Activated CD4-positive, alpha-beta T cell treated with anti-CD3 and anti-CD28 coated beads, Interleukin-2, amount 50 U/mL, for 24 hours (primary cell): ENCODE results near the gene KDELR1.

ENCODE experiments used
- DNase-seq, 2 donors: peaks; one replicate each; pipeline ENCODE4 v3.0.0-alpha.2; 2020; ENCODE audit warnings: low read depth in 1 of 2, low spot score in 1 of 2

KDELR1 gene

DNA sequence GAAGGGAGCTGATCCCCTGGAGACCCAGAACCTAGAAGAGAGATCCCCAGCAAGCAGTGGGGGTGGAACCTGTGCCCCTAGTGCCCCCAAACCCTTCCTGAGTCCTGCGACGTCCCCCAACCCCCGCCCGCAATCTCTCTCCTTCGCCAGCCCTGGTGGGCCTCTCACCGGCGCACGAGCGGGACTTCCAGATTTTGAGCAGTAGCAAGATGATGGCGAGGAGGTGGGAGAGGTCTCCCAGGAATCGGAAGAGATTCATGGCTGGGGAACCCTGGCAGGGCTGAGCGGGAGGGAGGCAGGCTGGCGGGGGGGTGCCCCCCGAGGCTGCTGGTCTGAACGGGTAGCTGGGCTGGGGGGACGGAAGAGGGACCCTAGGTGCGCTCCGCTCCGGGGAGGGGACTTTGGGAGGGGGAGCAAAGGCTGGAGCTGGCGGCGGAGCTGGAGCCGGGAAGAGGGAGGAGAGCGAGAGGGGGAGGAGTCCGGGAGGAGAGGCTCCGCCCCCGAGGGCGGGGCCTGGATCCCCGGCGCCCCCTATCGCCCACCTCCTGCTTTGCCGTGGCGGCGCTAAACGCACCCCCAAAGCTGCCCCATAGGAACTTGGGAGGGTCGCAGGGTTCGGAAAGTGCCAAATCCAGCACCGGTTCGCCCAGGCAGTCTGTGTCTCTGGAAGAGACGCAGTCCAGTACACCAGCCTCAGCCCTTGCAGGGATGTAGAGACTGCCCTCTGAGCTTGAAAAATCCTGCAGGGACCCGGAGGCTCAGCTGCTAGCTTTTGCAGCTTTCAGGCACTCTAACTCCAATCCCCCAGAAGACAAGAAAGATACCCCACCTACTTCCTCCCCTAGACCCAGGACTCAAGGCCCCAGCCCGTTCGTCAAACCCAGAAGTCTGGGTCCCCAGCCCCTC lies at the start of gene KDELR1:
TSS of gene KDELR1 (minus strand) at position 452 of the 906 bp plus-strand sequence. CDS start at position 259, 193 bp downstream.
- DNase-seq: peak; percentile 47 to 59

DNA sequence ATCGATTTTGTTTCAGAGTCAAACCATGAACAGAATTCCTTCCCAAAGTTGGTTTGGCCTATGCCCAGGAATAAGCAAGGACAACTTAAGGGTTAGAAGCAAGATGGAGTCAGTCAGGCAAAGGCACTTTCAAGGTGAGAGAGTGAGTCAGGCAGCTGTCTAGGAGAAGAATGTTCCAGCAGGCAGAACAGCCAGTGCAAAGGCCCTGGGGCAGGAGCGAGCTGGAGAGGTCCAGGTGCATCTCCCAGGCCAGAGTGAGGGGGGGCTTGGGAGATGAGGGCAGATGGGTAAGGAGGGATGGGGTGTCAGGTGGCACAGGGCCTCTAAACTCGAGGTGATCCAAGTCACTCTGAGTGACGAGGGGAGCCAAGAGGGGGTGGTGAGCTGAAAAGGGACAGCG lies 45.2 kb upstream of the KDELR1 start:
- no peak for DNase-seq

DNA sequence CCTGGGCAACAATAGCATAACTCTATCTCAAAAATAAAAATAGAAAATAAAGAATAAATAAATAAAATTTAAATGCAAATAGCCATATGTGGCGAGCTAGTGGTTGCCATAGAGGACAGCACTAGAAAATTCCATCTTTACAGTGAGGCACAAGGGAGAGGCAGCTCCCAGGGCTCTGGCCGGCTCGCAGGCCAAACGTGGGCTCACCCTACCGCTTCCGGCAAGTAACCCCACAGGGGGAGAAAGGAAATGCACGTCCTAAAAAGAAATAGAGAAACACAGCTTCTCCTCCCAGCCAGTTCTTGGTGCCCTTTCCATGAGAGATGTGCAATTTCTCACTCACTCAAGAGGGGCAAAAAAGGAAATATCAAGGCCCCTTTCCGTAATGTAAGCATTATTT lies 42.0 kb upstream of the KDELR1 start:
- DNase-seq: no peak

DNA sequence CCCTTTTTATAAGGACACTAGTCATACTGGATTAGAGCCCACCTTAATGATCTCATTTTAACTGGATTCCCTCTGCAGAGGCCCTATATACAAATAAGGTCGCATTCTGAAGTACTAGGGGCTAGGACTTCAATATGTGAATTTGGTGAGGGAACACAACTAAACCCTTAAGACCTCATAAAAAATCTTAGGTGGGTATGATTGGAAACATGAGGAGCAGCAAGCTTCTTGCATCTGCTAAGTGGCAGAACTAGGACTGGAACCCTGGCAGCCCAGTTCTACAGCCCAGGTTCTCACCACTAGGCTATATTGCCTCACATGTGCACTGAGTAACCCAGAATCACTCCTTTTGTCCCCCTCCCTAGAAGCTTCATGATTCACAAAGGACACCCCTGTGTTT lies 37.3 kb upstream of the KDELR1 start:
- no peak for DNase-seq

DNA sequence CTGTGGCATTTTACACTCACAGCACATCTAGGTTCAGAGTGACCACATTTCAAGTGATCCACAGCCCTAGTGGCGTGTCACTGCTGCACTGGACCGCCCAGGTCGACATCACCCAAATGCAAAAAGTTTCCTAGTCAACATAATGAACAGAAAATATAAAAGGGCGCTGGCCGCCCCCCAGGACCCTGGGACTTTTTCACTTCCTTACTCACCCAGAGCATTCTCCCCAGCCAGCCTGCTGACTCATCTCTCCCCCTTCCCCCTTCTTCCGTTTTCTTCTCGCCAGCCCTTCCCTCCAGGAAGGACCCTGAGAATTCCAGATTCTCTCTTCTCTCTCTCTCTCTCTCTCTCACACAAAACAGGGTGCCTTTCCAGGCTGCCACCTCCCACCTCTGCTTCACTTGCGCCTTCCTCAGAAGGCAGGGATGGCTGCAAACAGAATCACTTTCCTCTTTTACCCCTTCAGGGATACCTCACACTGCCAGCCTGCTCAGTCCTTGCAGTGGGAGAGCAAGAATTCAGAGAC lies 33.4 kb upstream of the KDELR1 start:
- DNase-seq: no peak

DNA sequence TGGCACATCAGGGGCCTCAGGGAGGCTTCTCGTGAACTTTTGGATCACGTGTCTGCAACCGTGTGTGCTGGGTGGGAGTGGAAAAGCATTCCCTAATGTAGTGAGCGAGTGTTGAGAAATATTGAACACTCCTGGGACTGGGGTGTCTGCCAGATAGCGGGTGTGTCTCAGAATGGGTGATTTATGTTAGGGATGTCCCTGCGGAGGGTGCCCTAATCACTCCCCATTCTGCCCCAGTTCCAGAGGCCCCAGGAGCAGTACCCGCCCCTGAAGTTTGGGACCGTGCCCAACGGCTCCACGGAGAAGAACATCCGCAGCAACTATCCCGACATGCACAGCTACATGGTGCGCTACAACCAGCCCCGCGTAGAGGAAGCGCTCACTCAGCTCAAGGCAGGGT lies 30.2 kb upstream of the KDELR1 start:
- DNase-seq: no peak

DNA sequence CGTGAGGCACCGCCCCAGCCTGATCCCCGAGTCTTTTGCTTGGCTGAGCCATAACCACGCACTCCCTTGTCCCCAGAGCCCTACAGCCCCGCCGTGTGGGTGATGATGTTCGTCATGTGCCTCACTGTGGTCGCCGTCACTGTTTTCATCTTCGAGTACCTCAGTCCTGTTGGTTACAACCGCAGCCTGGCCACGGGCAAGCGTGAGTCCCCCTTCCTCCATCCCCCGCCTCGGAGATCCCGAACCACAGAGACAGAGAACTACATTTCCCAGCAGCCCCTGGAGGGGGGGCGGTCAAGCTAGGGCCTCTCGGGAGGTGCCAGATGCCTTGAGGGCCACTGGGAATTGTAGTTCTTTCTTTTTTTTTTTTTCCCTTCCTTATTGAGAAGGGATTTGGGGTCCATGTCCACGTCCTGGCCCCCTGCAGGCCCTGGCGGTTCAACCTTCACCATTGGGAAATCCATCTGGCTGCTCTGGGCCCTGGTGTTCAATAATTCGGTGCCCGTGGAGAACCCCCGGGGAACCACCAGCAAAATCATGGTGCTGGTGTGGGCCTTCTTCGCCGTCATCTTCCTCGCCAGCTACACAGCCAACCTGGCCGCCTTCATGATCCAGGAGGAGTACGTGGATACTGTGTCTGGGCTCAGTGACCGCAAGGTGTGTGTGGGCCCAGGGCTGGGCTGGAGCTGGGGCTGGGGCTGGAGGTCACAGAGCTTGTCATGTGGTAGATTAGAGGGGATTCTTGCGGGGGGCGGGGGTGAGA lies 28.0 kb upstream of the KDELR1 start:
- DNase-seq: peak in 1 of 2 donors; percentile 46

DNA sequence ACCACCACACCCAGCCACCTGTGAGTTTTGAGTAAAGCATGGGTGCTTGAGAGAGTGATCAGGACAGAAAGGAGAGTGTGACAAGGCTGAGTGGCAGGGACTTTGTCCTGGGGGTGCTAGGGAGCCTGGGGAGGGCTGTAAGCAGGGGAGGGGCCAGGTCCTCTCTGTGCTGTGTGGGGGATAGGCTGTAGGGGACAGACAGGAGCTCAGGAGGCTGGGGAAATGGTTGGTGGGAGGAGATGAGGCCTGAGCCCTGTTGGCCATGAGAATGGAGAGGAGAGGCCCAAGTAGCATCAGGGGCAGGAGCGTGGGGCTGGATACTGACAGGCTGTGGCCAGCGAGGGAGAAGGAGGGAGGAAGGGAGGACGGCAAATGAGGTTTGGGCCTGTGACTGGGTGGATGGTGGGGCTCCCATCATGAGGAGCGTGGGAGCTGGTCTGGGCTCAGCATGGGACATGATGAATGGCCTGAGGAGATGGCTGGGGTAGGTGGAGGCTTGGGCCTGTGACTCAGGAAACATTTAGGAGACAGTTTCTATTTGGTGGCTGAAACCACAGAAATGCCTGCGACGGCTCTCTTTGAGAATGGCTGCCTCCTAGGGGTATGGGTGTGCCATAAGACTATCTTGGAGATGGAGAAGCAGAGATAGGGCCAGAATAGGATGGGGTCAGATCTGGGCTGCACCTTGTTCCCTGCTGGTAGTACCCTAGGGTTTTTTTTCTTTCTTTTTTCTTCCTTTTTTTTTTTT lies 27.1 kb upstream of the KDELR1 start:
- DNase-seq: no peak

DNA sequence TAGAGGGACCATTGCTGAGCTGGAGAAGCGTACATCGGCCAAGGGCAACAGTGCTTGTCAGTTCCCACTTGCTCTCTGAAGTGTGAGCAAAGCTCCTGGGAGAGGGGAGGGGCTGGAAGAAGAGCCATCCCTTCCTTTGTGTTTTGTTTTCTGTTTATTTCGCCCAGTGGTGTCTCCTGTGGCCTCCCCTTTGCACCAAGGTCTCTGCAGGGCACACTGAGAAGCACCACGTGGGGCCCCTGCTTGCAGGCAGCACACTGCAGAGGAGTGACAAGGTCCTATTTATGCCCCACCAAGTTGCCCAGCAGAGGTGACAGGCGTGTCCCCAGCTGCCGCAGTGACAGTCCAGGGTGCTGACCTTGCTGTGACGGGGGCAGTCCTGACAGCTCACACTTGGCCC lies 26.1 kb upstream of the KDELR1 start:
- DNase-seq: no peak

DNA sequence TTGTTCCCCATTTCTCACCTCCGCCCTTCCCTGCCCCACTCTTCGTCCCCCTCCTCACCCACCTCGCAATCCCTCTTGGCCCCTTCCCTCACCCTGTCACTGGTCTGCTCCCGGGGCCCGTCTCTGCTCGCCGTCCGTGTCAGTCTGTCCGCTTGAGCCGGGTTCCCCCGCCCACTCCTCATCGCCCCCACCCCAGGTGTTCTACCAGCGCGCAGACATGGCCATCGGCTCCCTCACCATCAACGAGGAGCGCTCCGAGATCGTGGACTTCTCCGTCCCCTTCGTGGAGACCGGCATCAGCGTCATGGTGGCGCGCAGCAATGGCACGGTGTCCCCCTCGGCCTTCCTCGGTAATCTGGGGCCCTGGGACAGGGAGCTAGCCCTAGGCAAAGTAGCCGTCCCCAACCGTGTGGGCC lies 24.5 kb upstream of the KDELR1 start:
- DNase-seq: no peak

DNA sequence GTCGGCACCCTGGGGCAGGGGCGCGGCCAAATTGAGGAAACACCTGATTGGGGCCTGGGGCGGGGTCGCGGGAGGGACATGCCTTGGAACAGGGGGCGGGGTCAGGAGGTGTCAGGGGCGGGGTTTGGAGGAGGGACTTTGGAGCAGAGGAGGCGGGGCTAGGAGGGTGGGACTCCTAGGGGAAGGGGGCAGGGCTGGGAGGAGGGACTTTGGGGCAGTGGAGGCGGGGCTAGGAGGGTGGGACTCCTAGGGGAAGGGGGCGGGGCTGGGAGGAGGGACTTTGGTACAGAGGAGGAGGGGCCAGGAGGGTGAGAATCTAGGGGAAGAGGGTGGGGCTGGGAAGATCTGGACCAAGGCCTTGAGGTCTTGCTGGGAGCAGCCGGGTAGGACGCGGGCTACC lies 24.0 kb upstream of the KDELR1 start:
- DNase-seq: peak in 1 of 2 donors; percentile 61

DNA sequence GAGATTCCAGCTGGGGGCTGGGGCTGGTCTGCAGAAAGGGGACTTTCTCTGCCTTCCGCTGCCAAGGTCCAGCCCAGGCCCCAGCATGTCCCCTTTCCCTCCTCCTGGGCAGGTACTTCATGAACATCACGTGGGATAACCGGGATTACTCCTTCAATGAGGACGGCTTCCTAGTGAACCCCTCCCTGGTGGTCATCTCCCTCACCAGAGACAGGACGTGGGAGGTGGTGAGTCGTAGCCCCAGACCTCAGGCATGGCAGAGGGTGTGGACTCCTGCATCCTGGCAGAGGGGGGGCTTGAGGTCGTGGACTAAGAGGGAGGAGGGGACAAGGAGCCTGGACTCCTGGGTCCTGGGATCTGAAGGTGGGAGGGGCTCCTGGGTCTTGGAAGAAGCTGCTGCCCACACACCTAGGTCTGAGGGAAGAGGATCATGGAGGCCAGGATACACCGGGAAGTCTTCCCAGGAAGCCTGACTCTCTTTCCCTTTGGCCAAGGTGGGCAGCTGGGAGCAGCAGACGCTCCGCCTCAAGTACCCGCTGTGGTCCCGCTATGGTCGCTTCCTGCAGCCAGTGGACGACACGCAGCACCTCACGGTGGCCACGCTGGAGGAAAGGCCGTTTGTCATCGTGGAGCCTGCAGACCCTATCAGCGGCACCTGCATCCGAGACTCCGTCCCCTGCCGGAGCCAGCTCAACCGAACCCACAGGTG lies 22.7 kb upstream of the KDELR1 start:
- no peak for DNase-seq

DNA sequence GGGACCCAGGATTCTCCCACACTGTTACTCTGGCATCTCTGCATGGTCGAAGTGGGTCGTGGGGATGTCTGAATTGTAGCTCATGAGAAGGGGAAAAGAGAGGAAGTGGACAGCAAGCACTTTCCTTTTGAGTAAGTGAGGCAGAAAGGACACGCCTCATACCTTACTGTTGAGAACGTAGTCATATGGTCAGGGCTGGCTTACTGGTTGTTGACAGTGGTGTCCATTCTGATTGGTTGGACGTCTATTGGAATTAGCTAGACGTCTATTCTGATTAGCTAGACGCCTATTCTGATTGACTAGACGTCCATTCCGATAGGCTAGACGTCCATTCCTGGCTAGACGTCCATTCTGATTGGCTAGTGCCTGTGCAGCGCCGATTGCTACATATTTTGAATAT lies 14.5 kb upstream of the KDELR1 start:
- no peak for DNase-seq

DNA sequence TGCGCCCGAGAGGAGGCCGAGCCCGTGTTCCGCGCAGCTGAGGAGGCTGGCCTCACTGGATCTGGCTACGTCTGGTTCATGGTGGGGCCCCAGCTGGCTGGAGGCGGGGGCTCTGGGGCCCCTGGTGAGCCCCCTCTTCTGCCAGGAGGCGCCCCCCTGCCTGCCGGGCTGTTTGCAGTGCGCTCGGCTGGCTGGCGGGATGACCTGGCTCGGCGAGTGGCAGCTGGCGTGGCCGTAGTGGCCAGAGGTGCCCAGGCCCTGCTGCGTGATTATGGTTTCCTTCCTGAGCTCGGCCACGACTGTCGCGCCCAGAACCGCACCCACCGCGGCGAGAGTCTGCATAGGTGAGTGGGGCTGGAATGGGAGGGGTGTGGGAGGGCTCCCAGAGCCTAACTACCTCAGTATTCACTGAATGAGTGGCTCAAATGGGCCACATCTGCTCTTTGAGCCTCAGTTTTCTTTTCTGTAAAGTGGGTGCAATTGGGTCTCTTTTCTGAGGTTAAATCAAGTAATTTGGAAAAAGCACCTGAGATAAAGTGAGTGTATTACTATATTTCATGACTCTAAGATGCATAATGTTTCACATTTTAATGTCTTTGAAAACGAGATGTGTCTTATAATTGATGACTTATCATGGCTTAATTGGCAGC lies 13.8 kb upstream of the KDELR1 start:
- no peak for DNase-seq

DNA sequence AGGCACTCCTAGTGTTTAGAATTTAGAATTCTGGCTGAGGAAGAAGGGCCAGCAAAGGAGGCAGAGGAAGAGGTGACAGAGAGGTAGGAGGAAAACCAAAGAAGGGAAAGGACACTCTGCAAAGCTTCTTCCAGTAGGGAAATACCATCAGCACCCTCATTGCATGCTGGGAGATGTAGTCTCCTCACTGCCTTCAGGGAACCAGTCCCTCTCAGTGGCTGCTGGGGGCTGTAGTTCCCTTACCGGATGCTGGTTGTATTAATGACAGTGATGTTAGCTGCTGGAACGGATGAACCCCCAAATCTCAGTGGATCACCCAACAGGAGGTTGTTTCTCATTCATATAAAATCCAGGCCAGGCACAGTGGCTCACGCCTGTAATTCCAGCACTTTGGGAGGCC lies 12.3 kb upstream of the KDELR1 start:
- peak in 1 of 2 donors; percentile 25 for DNase-seq

DNA sequence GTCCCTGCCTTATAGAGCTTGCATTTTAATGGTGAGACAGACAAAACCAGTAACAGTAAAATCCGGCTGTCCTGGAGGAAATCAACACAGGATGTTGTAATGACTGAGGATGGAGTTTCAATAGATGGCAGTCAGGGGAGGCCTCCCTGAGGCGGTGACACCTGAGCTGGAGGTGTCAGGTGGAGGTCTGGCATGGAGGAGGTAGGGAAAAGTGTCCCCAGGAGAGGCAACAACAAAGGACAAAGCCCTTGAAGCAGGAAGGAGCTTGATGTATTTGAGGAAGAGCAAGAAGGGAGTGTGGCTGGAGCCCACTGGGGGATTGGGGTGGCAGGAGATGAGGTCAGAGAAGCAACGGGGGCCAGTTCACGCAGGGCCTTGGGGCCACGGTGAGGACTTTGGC lies 9.9 kb upstream of the KDELR1 start:
- no peak for DNase-seq

DNA sequence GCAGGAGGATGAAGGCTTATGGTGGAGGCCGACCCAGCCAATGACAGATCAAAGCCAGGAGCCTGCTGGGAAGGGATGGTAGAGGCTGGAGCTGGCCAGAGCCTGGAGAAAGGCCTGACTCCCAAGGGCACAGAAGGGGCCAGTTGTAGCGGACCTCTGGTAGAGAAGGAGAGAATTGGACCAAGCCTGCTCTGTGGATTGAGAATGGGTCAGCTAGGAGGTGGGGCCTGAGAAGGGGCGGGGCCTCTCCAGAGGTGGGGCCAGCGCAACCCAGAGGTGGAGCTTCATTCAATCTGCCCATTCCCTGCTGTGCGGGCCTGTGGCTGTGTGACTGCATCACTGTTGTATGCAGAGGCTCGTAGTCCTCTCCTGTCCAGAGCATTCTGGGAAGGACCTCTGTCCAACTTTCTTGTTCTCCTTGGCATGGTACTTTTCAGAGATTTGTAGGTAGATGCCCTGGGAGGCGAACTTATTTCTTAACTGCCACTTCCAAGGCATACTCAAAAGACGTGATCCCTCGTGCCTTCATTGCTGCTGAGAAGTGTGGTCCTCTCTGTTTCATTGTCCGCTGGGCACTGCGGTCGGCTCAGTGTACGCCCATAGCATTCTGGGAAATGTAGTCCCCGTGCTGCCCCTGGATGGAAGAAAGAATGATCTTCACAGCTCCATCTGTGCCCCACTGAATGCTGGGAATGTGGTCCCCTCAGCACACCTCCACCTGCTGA lies 8.8 kb upstream of the KDELR1 start:
- DNase-seq: no peak

DNA sequence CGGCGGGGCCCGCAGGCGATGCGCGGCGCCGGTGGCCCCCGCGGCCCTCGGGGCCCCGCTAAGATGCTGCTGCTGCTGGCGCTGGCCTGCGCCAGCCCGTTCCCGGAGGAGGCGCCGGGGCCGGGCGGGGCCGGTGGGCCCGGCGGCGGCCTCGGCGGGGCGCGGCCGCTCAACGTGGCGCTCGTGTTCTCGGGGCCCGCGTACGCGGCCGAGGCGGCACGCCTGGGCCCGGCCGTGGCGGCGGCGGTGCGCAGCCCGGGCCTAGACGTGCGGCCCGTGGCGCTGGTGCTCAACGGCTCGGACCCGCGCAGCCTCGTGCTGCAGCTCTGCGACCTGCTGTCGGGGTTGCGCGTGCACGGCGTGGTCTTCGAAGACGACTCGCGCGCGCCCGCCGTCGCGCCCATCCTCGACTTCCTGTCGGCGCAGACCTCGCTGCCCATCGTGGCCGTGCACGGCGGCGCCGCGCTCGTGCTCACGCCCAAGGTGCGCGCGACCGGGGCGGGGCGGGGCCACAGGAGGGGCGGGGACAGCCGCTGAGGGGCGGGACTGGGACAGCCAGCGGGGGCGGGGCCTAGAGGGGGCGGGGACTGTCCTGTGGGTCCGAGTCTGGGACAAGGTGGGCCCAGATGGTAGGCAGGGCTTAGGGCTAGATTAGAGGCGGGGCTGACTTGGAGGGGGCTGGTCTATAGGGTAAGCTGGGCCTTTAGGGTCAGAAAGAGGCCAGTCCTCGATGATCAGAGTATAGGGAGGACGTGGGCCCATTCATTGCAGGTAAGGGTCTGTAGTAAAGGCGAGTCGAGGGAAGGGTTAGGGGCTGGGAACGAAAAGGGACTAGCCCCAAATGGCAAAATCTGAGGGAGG lies 7.3 kb upstream of the KDELR1 start:
- DNase-seq: peak; percentile 71 to 79

DNA sequence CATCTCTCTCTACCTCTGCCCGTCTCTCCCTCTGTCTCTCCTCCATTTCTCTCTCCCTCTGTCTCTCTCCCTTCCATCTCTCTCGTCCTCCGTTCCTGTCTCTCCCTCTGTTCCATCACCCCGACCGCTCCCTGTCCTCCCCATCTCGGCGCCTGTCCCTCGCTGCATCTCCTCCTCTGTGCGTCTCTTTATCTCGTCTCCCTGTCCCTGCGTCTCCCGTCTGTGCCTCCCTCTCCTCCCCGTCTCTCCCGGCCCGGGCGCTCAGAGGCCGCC lies 6.7 kb upstream of the KDELR1 start:
- no peak for DNase-seq
